ENCODE measurements around the gene IL36G. TPM values are rescaled to one million over a fixed set of nuclear protein-coding genes. Genes with fewer than 3 reads are reported as not detected.

Gene IL36G
- total and polyA plus RNA-seq, 9 of the 15 experiments (the other 6 are each of a cell fraction or from before 2014, with no cell fraction given) = not detected

DNA sequence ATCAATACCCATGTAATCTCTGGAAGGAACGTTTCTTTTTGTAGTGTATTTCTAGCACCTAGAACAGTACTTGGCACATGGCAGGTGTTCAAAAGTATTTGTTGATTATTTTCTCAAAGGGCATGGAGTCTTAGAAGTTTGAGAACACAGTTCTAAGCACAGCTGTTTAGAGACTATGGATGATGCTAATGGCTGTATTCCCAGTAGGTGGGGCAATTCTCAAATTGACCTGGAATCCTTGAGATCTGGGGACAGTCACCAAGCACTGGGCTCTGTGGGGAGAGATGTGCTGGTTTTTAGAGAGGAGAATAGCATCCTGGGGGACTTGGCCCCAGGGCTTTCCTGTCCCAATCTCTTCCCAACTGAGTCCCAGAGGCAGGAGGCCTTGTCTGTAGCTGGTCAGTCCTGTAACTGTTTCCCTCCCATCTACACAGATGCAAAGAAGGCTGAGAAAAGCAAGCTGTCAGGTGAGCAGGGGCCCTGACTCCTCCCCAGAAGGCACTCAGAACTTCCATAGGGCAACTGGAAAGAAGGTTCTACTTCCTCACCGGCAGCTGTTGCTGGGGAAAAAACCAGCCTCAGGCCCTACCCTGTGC lies 17.5 kb upstream of the IL36G start:
- FAIRE-seq (peak; percentile 32), DNase-seq (ENCODE audit: extremely low read depth in 1 of 4, low spot score in 3 of 4) (peak in 2 of 4 experiments; percentile 18 to 31), ATAC-seq (peak; percentile 65)
- Histone ChIP-seq H3K36me3 (ENCODE audit: control insufficient read depth, insufficient read depth, low read length) (no peaks in the 10 kb centered on the region), H3K4me1 (replicated peaks in 1 of 2; ENCODE audit: control insufficient read depth in 2 of 2, insufficient read depth in 2 of 2, low read length in 2 of 2) (no peaks in the 10 kb centered on the region; a peak in 1 of 5 replicates), H3K9me3 (replicated peaks; ENCODE audit: control insufficient read depth, insufficient read depth, low read depth, low read length) (no peaks in the 10 kb centered on the region), H3K4me2 (ENCODE audit: insufficient read depth, low read length) (no peak overlapping the region), H3K27me3 (ENCODE audit: control insufficient read depth in 2 of 2, insufficient read depth in 2 of 2, low read length in 2 of 2) (peaks cover 15 to 27% of the 10 kb centered on the region in 2 experiments; a peak in 4 of 5 replicates), H3K27ac (ENCODE audit: extremely low read depth, low read depth, low read length) (no peak overlapping the region), H3K4me3 (no peak overlapping the region), H2AFZ (ENCODE audit: low read depth, low read length) (no peak overlapping the region), H3K9ac (ENCODE audit: insufficient read depth in 1 of 2, low read depth in 2 of 2, low read length in 2 of 2) (no peak overlapping the region), H4K20me1 (replicated peaks; ENCODE audit: control insufficient read depth, insufficient read depth, low read length) (0 out of 2 replicates have a peak, but pooled peaks cover 3% of the 10 kb centered on the region), H3K9me1 (ENCODE audit: control insufficient read depth, insufficient read depth, low read length) (no peaks in the 10 kb centered on the region), H3K79me2 (ENCODE audit: control insufficient read depth, insufficient read depth, low read length) (no peaks in the 10 kb centered on the region)
- intact Hi-C loops (cut with micrococcal nuclease) (no loop called here), in situ Hi-C loops (cut with MboI) (no loop called here)
- WGBS (ENCODE audit: insufficient coverage, low coverage, missing lambda C conversion rate) = 0% methylated on average over 2 of the region's 2 CpGs
- no TSS peak for BruUV-seq (replicated peaks)
- ChIA-PET CTCF (ENCODE audit: low intra/inter-chr PET ratio) (no interaction called here), POLR2A (interaction anchor here (1.5 kb wide), 1 partner anchor 10 kb away, joined by 4 read pairs; no protein-coding TSS in a partner anchor)
- TF ChIP-seq, protein P1, sequence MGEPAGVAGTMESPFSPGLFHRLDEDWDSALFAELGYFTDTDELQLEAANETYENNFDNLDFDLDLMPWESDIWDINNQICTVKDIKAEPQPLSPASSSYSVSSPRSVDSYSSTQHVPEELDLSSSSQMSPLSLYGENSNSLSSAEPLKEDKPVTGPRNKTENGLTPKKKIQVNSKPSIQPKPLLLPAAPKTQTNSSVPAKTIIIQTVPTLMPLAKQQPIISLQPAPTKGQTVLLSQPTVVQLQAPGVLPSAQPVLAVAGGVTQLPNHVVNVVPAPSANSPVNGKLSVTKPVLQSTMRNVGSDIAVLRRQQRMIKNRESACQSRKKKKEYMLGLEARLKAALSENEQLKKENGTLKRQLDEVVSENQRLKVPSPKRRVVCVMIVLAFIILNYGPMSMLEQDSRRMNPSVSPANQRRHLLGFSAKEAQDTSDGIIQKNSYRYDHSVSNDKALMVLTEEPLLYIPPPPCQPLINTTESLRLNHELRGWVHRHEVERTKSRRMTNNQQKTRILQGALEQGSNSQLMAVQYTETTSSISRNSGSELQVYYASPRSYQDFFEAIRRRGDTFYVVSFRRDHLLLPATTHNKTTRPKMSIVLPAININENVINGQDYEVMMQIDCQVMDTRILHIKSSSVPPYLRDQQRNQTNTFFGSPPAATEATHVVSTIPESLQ (CRISPR knock-in tag; IDR thresholded peaks at IDR 0.05) = no peak
- TF ChIP-seq, protein P2, sequence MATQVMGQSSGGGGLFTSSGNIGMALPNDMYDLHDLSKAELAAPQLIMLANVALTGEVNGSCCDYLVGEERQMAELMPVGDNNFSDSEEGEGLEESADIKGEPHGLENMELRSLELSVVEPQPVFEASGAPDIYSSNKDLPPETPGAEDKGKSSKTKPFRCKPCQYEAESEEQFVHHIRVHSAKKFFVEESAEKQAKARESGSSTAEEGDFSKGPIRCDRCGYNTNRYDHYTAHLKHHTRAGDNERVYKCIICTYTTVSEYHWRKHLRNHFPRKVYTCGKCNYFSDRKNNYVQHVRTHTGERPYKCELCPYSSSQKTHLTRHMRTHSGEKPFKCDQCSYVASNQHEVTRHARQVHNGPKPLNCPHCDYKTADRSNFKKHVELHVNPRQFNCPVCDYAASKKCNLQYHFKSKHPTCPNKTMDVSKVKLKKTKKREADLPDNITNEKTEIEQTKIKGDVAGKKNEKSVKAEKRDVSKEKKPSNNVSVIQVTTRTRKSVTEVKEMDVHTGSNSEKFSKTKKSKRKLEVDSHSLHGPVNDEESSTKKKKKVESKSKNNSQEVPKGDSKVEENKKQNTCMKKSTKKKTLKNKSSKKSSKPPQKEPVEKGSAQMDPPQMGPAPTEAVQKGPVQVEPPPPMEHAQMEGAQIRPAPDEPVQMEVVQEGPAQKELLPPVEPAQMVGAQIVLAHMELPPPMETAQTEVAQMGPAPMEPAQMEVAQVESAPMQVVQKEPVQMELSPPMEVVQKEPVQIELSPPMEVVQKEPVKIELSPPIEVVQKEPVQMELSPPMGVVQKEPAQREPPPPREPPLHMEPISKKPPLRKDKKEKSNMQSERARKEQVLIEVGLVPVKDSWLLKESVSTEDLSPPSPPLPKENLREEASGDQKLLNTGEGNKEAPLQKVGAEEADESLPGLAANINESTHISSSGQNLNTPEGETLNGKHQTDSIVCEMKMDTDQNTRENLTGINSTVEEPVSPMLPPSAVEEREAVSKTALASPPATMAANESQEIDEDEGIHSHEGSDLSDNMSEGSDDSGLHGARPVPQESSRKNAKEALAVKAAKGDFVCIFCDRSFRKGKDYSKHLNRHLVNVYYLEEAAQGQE (IDR thresholded peaks at IDR 0.05; ENCODE audit: borderline replicate concordance) = peak; percentile 28; the same call in 1 of the 2 replicates
- TF ChIP-seq, protein P2 (CRISPR knock-in tag; IDR thresholded peaks at IDR 0.05; ENCODE audit: low read depth) = no peak
- TF ChIP-seq KLF10 (CRISPR knock-in tag; IDR thresholded peaks at IDR 0.05) (no peak), ARNT (IDR thresholded peaks at IDR 0.05) (no peak), TCF7 (IDR thresholded peaks at IDR 0.05; ENCODE audit: borderline replicate concordance) (no peak), ZNF354B (CRISPR knock-in tag; IDR thresholded peaks at IDR 0.05) (no peak), ZKSCAN8 (CRISPR knock-in tag; IDR thresholded peaks at IDR 0.05) (no peak), ZBTB7A (IDR thresholded peaks at IDR 0.05; ENCODE audit: borderline replicate concordance, control insufficient read depth, low read depth, low read length) (no peak), POLR2A (conservative IDR thresholded peaks at IDR 0.05) (no peak)
- TF ChIP-seq, protein P3, sequence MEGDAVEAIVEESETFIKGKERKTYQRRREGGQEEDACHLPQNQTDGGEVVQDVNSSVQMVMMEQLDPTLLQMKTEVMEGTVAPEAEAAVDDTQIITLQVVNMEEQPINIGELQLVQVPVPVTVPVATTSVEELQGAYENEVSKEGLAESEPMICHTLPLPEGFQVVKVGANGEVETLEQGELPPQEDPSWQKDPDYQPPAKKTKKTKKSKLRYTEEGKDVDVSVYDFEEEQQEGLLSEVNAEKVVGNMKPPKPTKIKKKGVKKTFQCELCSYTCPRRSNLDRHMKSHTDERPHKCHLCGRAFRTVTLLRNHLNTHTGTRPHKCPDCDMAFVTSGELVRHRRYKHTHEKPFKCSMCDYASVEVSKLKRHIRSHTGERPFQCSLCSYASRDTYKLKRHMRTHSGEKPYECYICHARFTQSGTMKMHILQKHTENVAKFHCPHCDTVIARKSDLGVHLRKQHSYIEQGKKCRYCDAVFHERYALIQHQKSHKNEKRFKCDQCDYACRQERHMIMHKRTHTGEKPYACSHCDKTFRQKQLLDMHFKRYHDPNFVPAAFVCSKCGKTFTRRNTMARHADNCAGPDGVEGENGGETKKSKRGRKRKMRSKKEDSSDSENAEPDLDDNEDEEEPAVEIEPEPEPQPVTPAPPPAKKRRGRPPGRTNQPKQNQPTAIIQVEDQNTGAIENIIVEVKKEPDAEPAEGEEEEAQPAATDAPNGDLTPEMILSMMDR (IDR thresholded peaks at IDR 0.05 in 2 of 3, conservative IDR thresholded peaks at IDR 0.05 in 1 of 3; ENCODE audit: insufficient read depth in 2 of 3, low read depth in 1 of 3, low read length in 3 of 3) = peak; percentile 34 to 58 (median 53)

Measured in K562 (cell line).